HepG2 (cell line): ENCODE data around the gene PALM. TPM values are rescaled to one million over a fixed set of nuclear protein-coding genes. Genes with fewer than 3 reads are reported as not detected.

Experiments
- AGO1 ChIP-seq: fragments of 200-400 bp; formaldehyde crosslinking; IDR thresholded peaks from 2 replicates; pipeline ENCODE4 v1.6.1; 2017; ENCODE audit warnings: mild to moderate bottlenecking, low read depth, low read length, moderate library complexity; ENCODE audit not compliant: poor library complexity, severe bottlenecking
- HBP1 ChIP-seq: IDR thresholded peaks from 2 replicates; pipeline ENCODE4 v1.6.1; 2016; ENCODE audit warnings: low read depth, control low read depth
- MAX ChIP-seq: IDR thresholded peaks from 2 replicates; pipeline ENCODE4 v1.6.1; 2012; ENCODE audit warnings: inconsistent platforms
- NCOA2 ChIP-seq: sonication (generic); formaldehyde crosslinking; IDR thresholded peaks from 2 replicates; pipeline ENCODE4 v1.8.0; 2022; ENCODE audit warnings: inconsistent platforms
- RBFOX2 ChIP-seq: fragments of 200-400 bp; formaldehyde crosslinking; IDR thresholded peaks from 2 replicates; pipeline ENCODE4 v1.6.1; 2017; ENCODE audit warnings: low read depth, mild to moderate bottlenecking, low read length
- RNF219 ChIP-seq: sonication (generic); formaldehyde crosslinking; IDR thresholded peaks from 2 replicates; pipeline ENCODE4 v1.5.0; 2020; ENCODE audit warnings: mild to moderate bottlenecking, missing genetic modification reagents
- SOX6 ChIP-seq, 2 experiments: fragments of 450-650 bp in 1 of 2; sonication (generic) in 1 of 2; formaldehyde crosslinking in 1 of 2; IDR thresholded peaks; 2 replicates each; pipeline versions ENCODE4 v1.4.0 to v1.6.1; 2017 to 2020; ENCODE audit warnings: antibody characterized with exemption in 1 of 2, mild to moderate bottlenecking in 1 of 2, missing genetic modification reagents in 1 of 2
- TEAD3 ChIP-seq: optimal IDR thresholded peaks from 2 replicates; pipeline ENCODE3; 2016; ENCODE audit warnings: borderline replicate concordance
- TGIF2 ChIP-seq: IDR thresholded peaks from 2 replicates; pipeline ENCODE4 v1.6.1; 2016; ENCODE audit warnings: control low read depth, missing compliant biosample characterization
- ZFP62 ChIP-seq: sonication (generic); formaldehyde crosslinking; IDR thresholded peaks from 2 replicates; pipeline ENCODE4 v1.4.0; 2020; ENCODE audit warnings: missing genetic modification reagents
- ZFY ChIP-seq: sonication (generic); formaldehyde crosslinking; IDR thresholded peaks from 2 replicates; pipeline ENCODE4 v1.4.0; 2020; ENCODE audit warnings: missing genetic modification reagents
- ZHX1 ChIP-seq: sonication (generic); formaldehyde crosslinking; IDR thresholded peaks from 2 replicates; pipeline ENCODE4 v1.8.1; 2022; ENCODE audit warnings: low read depth, mild to moderate bottlenecking, missing genetic modification reagents
- ZNF207 ChIP-seq: fragments of 450-650 bp; IDR thresholded peaks from 2 replicates; pipeline ENCODE4 v1.6.1; 2016; ENCODE audit warnings: antibody characterized with exemption, borderline replicate concordance
- ZNF331 ChIP-seq: sonication (generic); formaldehyde crosslinking; IDR thresholded peaks from 2 replicates; pipeline ENCODE4 v1.4.0; 2020; ENCODE audit warnings: missing genetic modification reagents
- ZNF335 ChIP-seq: sonication (generic); formaldehyde crosslinking; IDR thresholded peaks from 2 replicates; pipeline ENCODE4 v1.4.0; 2020; ENCODE audit warnings: missing genetic modification reagents
- ZNF432 ChIP-seq: sonication (generic); formaldehyde crosslinking; IDR thresholded peaks from 2 replicates; pipeline ENCODE4 v1.5.0; 2020; ENCODE audit warnings: missing genetic modification reagents, mild to moderate bottlenecking, borderline replicate concordance
- ZNF44 ChIP-seq: sonication (generic); formaldehyde crosslinking; IDR thresholded peaks from 2 replicates; pipeline ENCODE4 v1.5.1; 2020; ENCODE audit warnings: mild to moderate bottlenecking, missing genetic modification reagents
- ZNF446 ChIP-seq: sonication (generic); formaldehyde crosslinking; IDR thresholded peaks from 2 replicates; pipeline ENCODE4 v1.5.0; 2020; ENCODE audit warnings: mild to moderate bottlenecking, missing genetic modification reagents
- ZNF576 ChIP-seq: sonication (generic); formaldehyde crosslinking; IDR thresholded peaks from 2 replicates; pipeline ENCODE4 v1.4.0; 2020; ENCODE audit warnings: mild to moderate bottlenecking, missing genetic modification reagents
- ZNF607 ChIP-seq: sonication (generic); formaldehyde crosslinking; IDR thresholded peaks from 2 replicates; pipeline ENCODE4 v1.5.1; 2020; ENCODE audit warnings: missing genetic modification reagents, mild to moderate bottlenecking, borderline replicate concordance
- ZNF629 ChIP-seq: sonication (generic); formaldehyde crosslinking; conservative IDR thresholded peaks from 2 replicates; pipeline ENCODE4 v1.5.0; 2020; ENCODE audit warnings: missing genetic modification reagents
- ZNF768 ChIP-seq: sonication (generic); formaldehyde crosslinking; IDR thresholded peaks from 2 replicates; pipeline ENCODE4 v1.4.0; 2020; ENCODE audit warnings: missing genetic modification reagents
- ZNF773 ChIP-seq: sonication (generic); formaldehyde crosslinking; IDR thresholded peaks from 2 replicates; pipeline ENCODE4 v1.4.0; 2020; ENCODE audit warnings: missing genetic modification reagents, borderline replicate concordance
- polyA plus RNA-seq, 8 experiments: library from polyadenylated mRNA; depleted of rRNA in 3 of 8; stranded (reverse) in 7 of 8; unstranded in 1 of 8; fragments of >200 nt; fragmentation: Illumina TruSeq in 4 of 8; extraction: Trizol in 4 of 8; gene quantifications; 2 replicates each; pipeline versions ENCODE4 v1.2.1 to v1.2.3, GENCODE V29; 2011 to 2016; ENCODE audit warnings: low read depth in 4 of 8, missing spikeins in 1 of 8, mixed read lengths in 1 of 8; ENCODE audit not compliant: insufficient read depth in 1 of 8
- total RNA-seq, 5 experiments: library from RNA; depleted of rRNA; stranded (reverse); fragments of >200 nt; fragmentation: Illumina TruSeq; extraction: Trizol; gene quantifications; 2 replicates each; pipeline ENCODE4 v1.2.3, GENCODE V29; 2016; ENCODE audit warnings: low read depth in 1 of 5

PALM gene
- total and polyA plus RNA-seq, 2 of the 13 experiments (the other 11 are each of a cell fraction or from before 2014, with no cell fraction given) = 4.0 to 9.7 TPM

GRCh38 chr19:680287-681028 is 28.3 kb upstream of the PALM start (continued):
- TF ChIP-seq ZHX1 (CRISPR knock-in tag) (no peak), NCOA2 (CRISPR knock-in tag) (peak; percentile 15; the same call in 1 of the 2 replicates), SOX6 (IDR thresholded peaks at IDR 0.05) (no peak), SOX6 (CRISPR knock-in tag; IDR thresholded peaks at IDR 0.05) (peak; percentile 9; the same call in 1 of the 2 replicates), TEAD3 (peak; percentile 15), HBP1 (CRISPR knock-in tag) (no peak), ZNF773 (CRISPR knock-in tag) (no peak), RBFOX2 (peak; percentile 87), MAX (peak; percentile 84), ZNF335 (no peak), ZNF44 (CRISPR knock-in tag) (no peak), ZNF446 (CRISPR knock-in tag) (0 out of 2 replicates have a peak, but pooled peaks have one; percentile 16), RNF219 (CRISPR knock-in tag) (no peak), ZNF576 (CRISPR knock-in tag) (no peak), ZNF768 (CRISPR knock-in tag) (no peak), ZNF629 (CRISPR knock-in tag) (no peak), ZNF207 (no peak), ZNF432 (CRISPR knock-in tag) (no peak), ZNF331 (CRISPR knock-in tag) (peak; percentile 43; the same call in 1 of the 2 replicates), TGIF2 (CRISPR knock-in tag) (no peak), ZNF607 (no peak; the same call in 1 of the 2 replicates), AGO1 (no peak), ZFP62 (CRISPR knock-in tag) (no peak), ZFY (CRISPR knock-in tag) (peak; percentile 84)
